Small intestine (tissue), 7 donors: Measurements from ENCODE around the gene GSTM2. TPM values are rescaled to one million over a fixed set of nuclear protein-coding genes. Genes with fewer than 3 reads are reported as not detected.

Experiments
- DNase-seq, 2 donors: peaks; one replicate each; pipeline versions ENCODE4 v3.0.0 to v3.0.0-alpha.2; 2013
- FAIRE-seq: peaks from 2 replicates; lab custom pipeline; 2012; peaks lifted over from hg19 to GRCh38; lab: Jason Lieb, UNC
- H3K27ac ChIP-seq, 3 donors: one replicate each; pipeline ENCODE4 v1.5.1; 2013; ENCODE audit warnings: low read length in 2 of 3, mild to moderate bottlenecking in 2 of 3, control low read depth in 1 of 3, inconsistent platforms in 1 of 3, low read depth in 1 of 3, moderate library complexity in 1 of 3
- H3K27me3 ChIP-seq, 3 donors: one replicate each; pipeline ENCODE4 v1.6.1; 2013; ENCODE audit warnings: low read length in 3 of 3, inconsistent platforms in 1 of 3; ENCODE audit not compliant: control insufficient read depth in 3 of 3, insufficient read depth in 3 of 3
- H3K36me3 ChIP-seq, 3 donors: one replicate each; pipeline ENCODE4 v1.6.1; 2013; ENCODE audit warnings: low read length in 3 of 3, inconsistent platforms in 1 of 3, low read depth in 1 of 3, mild to moderate bottlenecking in 1 of 3, moderate library complexity in 1 of 3; ENCODE audit not compliant: control insufficient read depth in 3 of 3, insufficient read depth in 2 of 3
- H3K4me1 ChIP-seq, 3 donors: one replicate each; pipeline ENCODE4 v1.6.1; 2013; ENCODE audit warnings: low read length in 2 of 3, inconsistent platforms in 1 of 3, low read depth in 1 of 3, mild to moderate bottlenecking in 1 of 3, moderate library complexity in 1 of 3; ENCODE audit not compliant: control insufficient read depth in 3 of 3, insufficient read depth in 2 of 3
- H3K4me3 ChIP-seq, 3 donors: one replicate each; pipeline ENCODE4 v1.5.1; 2013; ENCODE audit warnings: low read length in 3 of 3, control low read depth in 1 of 3, inconsistent platforms in 1 of 3, low read depth in 1 of 3, mild to moderate bottlenecking in 1 of 3, moderate library complexity in 1 of 3
- H3K9me3 ChIP-seq, 2 donors: one replicate each; pipeline ENCODE4 v1.6.1; 2013; ENCODE audit warnings: low read depth in 1 of 2, low read length in 1 of 2; ENCODE audit not compliant: control insufficient read depth in 2 of 2, insufficient read depth in 1 of 2
- WGBS, 3 donors: extraction: QIAGEN DNeasy Blood & Tissue Kit; methylation state at CpG; one replicate each; pipeline ENCODE4 v1.1.7; 2013; 5-methylcytosine and 5-hydroxymethylcytosine counted together
- polyA plus RNA-seq, 4 donors: library from polyadenylated mRNA; stranded (reverse) in 3 of 4; unstranded in 1 of 4; fragments of 200-250 nt in 3 of 4; fragments of 120-200 nt in 1 of 4; gene quantifications; one replicate each; pipeline versions ENCODE4 v1.2.1 to v1.2.3, GENCODE V29; 2013
- donor health status: healthy with polysubstance abuse.
- donor health status: control.
- donor health status: control.
- donor health status: Bipolar disorder and iron deficiency.
- donor health status: healthy.

The GSTM2 gene
- polyA plus RNA-seq, 4 donors: 29.4 to 170 (median 54.2) TPM

GRCh38 chr1:109650609-109651008, 17.2 kb upstream of the GSTM2 start:
- no peak for FAIRE-seq
- peaks cover 0 to 33% (median 0%) of the 10 kb centered on the region in 3 donors for H3K4me1 ChIP-seq
- WGBS, 3 donors: 89 to 95% (median 94%) methylated on average over 3 of the region's 3 CpGs

DNA sequence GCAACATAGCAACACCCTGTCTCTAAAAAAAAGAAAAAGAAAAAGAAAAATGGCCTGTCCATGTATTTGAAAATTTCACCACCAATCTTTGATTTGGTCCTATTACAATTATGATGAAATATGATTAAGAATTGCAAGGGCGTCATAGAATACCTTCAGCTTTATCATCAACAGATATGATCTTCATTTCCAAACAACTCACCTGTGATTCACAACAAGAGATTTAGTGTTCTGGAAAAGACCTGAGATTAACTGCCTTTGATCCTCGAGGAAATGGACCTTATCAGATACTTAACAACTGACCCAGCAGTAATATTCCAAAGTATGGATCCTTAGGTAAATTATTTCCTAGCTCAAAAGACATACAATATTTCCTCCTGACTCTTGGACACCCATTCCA, 15.5 kb upstream of the GSTM2 start:
- H3K9me3 ChIP-seq: no peaks in the 10 kb centered on the region
- no peaks in the 10 kb centered on the region for H3K27me3 ChIP-seq
- H3K4me3 ChIP-seq: no peak overlapping the region
- 25 to 45% (median 35%) methylated on average over 2 of the region's 2 CpGs for WGBS, 3 donors
- FAIRE-seq (no peak), DNase-seq (peak; percentile 46 to 94)
- H3K4me1 ChIP-seq: peaks cover 0 to 35% (median 0%) of the 10 kb centered on the region in 3 donors
- peak overlapping the region in 1 of 3 donors; percentile 73 for H3K27ac ChIP-seq
- peaks cover 0 to 3% (median 0%) of the 10 kb centered on the region in 3 donors for H3K36me3 ChIP-seq

More at GRCh38 chr1:109650609-109651008, 17.2 kb upstream of the GSTM2 start:
- no peak overlapping the region for H3K27ac ChIP-seq
- DNase-seq: no peak
- no peak overlapping the region for H3K4me3 ChIP-seq
- H3K36me3 ChIP-seq: no peaks in the 10 kb centered on the region
- no peaks in the 10 kb centered on the region for H3K9me3 ChIP-seq
- H3K27me3 ChIP-seq: no peaks in the 10 kb centered on the region

DNA sequence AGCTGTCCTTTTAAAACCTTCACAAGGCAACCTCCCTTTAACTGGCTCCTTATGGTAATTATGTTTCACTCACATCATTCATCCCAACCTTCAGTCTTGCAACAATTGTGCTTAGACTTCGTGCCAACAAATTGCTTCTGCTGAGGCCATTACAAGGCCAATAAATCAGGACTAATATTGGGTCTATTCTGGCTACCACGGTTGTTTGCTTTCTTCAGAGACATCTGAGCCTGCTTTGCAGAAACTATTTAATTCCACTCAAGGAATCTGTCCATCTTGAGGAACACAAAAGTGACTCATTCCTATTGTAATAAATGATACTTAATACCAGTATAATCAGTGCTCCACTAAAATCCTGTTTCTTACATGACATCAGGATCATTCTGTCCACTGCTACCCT, 14.6 kb upstream of the GSTM2 start:
- DNase-seq: peak; percentile 36 to 80
- peaks cover 0 to 39% (median 0%) of the 10 kb centered on the region in 3 donors for H3K4me1 ChIP-seq
- FAIRE-seq: no peak
- no peaks in the 10 kb centered on the region for H3K27me3 ChIP-seq
- H3K4me3 ChIP-seq: no peak overlapping the region
- H3K36me3 ChIP-seq: peaks cover 0 to 11% (median 0%) of the 10 kb centered on the region in 3 donors
- H3K9me3 ChIP-seq: no peaks in the 10 kb centered on the region
- peak overlapping the region; percentile 2 to 61 (median 48) for H3K27ac ChIP-seq
- 20 to 49% (median 27%) methylated on average over 2 of the region's 2 CpGs for WGBS, 3 donors

- H3K27ac ChIP-seq: no peak overlapping the region
- WGBS, 3 donors: 88 to 91% (median 90%) methylated on average over 12 of the region's 12 CpGs
- DNase-seq: no peak
These were observed 13.3 kb upstream of the GSTM2 start for GRCh38 chr1:109654519-109654918.

DNA sequence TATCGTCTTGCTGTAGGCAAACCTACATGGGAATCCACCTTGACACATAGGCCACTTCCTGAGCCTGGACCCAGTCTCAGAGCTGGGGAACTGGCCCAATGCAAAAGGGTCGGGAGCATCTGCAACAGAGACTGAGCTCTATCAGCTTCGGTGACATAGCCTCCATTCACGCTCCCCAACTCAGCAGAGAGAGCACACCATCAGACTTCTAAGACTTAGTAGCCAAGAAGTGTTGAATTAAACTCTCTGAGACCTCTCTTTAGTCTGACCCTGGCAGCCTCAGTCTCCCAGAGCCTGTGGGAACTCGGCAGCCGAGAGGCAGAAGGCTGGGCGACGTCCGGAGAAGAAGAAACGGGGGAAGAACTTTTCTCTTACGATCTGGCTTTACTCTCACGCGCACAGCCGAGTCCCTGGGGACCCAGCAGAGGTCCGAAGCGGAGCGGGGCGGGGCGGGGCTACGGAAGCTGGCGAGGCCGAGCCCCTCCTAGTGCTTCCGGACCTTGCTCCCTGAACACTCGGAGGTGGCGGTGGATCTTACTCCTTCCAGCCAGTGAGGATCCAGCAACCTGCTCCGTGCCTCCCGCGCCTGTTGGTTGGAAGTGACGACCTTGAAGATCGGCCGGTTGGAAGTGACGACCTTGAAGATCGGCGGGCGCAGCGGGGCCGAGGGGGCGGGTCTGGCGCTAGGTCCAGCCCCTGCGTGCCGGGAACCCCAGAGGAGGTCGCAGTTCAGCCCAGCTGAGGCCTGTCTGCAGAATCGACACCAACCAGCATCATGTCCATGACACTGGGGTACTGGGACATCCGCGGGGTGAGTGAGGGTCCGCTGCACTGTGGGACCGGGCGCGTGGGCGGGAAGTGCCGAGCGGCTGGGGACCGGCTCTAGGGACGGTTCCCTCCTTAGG, 12.0 kb upstream of the GSTM2 start, which contains the start of gene GSTM4:
TSS of gene GSTM4 (plus strand) at position 485 of the 905 bp plus-strand sequence. CDS start at position 776, 291 bp downstream.
- DNase-seq (peak; percentile 95 to 97), FAIRE-seq (no peak)
- Histone ChIP-seq H3K36me3 (peaks cover 0 to 32% (median 7%) of the 10 kb centered on the region in 3 donors), H3K27me3 (no peaks in the 10 kb centered on the region), H3K9me3 (no peaks in the 10 kb centered on the region), H3K4me3 (peak within 1 kb of the TSS; percentile 54 to 66 (median 65)), H3K4me1 (peaks cover 0 to 49% (median 1%) of the 10 kb centered on the region in 3 donors), H3K27ac (peak within 1 kb of the TSS; percentile 77 to 87 (median 84))
- WGBS, 3 donors: 0 to 2% (median 1%) methylated on average over 52 to 54 of the region's 54 CpGs

More at GRCh38 chr1:109654519-109654918, 13.3 kb upstream of the GSTM2 start:
- Histone ChIP-seq H3K9me3 (no peaks in the 10 kb centered on the region), H3K36me3 (peaks cover 0 to 21% (median 5%) of the 10 kb centered on the region in 3 donors), H3K4me3 (no peak overlapping the region), H3K27me3 (no peaks in the 10 kb centered on the region), H3K4me1 (peaks cover 0 to 49% (median 1%) of the 10 kb centered on the region in 3 donors)
- FAIRE-seq: no peak

DNA sequence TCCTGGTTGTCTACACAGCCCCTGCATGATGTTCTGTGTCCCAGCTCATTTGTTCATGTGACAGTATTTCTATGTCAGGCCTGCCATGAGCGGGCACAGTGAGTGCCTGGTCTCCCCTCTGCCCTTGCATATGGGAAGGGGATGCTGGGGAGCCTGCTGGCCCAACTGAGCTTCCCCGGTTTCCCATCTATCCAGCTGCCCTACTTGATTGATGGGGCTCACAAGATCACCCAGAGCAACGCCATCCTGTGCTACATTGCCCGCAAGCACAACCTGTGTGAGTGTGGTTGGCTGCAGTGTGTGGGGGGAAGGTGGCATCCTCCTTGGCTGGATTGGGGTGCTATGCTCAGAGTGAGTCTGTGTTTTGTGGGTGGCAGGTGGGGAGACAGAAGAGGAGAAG, 10.5 kb upstream of the GSTM2 start:
- no peaks in the 10 kb centered on the region for H3K9me3 ChIP-seq
- peaks cover 4 to 43% (median 7%) of the 10 kb centered on the region in 3 donors for H3K36me3 ChIP-seq
- no peak overlapping the region for H3K27ac ChIP-seq
- no peak for FAIRE-seq
- H3K4me1 ChIP-seq: peaks cover 0 to 41% (median 1%) of the 10 kb centered on the region in 3 donors
- 74 to 93% (median 80%) methylated on average over 4 of the region's 4 CpGs for WGBS, 3 donors
- no peaks in the 10 kb centered on the region for H3K27me3 ChIP-seq
- DNase-seq: no peak
- H3K4me3 ChIP-seq: peak overlapping the region in 1 of 3 donors; percentile 29

- Histone ChIP-seq H3K9me3 (no peaks in the 10 kb centered on the region), H3K4me3 (peak overlapping the region in 1 of 3 donors; percentile 29), H3K27me3 (no peaks in the 10 kb centered on the region), H3K36me3 (peaks cover 4 to 43% (median 7%) of the 10 kb centered on the region in 3 donors), H3K4me1 (peaks cover 0 to 37% (median 1%) of the 10 kb centered on the region in 3 donors), H3K27ac (no peak overlapping the region)
- 61 to 74% (median 73%) methylated on average over 7 of the region's 7 CpGs for WGBS, 3 donors
- DNase-seq: no peak
- no peak for FAIRE-seq
These were observed 9.9 kb upstream of the GSTM2 start for GRCh38 chr1:109657970-109658369.

DNA sequence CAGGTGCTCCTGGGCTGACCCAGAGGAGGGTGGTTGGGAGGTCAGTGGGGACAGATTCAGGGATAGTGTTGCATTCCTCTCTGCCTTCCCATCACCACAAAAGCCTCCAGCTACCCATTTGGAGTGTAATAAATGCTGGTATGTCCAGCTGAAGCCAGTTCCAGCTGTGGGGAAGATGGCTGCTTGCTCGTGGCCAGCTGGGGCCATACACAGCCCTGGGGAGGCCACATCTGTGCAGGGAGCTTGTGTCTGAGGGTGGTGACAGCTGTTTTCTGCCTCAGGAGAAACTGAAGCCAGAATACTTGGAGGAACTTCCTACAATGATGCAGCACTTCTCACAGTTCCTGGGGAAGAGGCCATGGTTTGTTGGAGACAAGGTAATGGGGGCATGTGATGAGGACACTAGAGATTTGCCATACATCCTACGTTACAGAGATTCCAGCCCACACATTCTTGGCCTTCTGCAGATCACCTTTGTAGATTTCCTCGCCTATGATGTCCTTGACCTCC, 9.3 kb upstream of the GSTM2 start:
- Histone ChIP-seq H3K27me3 (no peaks in the 10 kb centered on the region), H3K4me3 (no peak overlapping the region), H3K36me3 (peaks cover 4 to 43% (median 7%) of the 10 kb centered on the region in 3 donors), H3K9me3 (no peaks in the 10 kb centered on the region), H3K27ac (no peak overlapping the region), H3K4me1 (peaks cover 0 to 31% (median 1%) of the 10 kb centered on the region in 3 donors)
- 36 to 41% (median 37%) methylated on average over 3 of the region's 3 CpGs for WGBS, 3 donors
- FAIRE-seq (no peak), DNase-seq (no peak)
